ENCODE results near the gene PARS2.

PARS2 gene

DNA sequence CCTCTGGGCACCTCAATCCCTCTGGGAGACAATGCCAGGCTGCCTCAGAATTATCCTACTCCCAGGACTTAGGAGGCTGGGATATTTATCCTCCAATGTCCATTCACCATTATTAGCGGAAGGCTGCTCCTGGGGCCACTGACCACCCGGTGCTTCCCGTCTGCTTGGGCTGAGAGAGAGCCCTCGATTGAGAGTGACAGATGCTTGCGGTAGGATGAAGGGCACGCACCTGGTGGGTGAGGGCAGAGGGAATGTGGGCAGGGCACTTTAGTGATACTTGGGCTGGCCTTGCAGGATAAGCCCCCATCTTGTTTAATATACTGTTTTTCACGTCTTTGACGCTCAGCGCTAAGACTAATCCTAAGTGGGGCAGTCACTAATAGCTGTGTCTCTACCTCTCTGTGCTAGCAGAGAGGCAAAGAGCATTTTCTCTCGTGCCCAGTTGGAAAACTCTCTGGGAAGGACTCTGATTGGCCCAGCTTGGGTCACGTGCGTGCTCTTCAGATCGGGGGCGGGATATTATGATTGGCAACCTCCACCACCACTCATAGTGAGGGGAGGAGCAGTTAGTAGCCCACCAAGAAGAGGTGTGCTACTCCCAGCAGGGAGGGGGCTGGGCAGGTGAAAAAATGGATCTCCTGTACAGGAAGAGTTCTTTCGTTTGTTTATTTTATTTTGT, 10.6 kb upstream of the PARS2 start:
- no peak for DNase-seq (ENCODE audit: low spot score)

DNA sequence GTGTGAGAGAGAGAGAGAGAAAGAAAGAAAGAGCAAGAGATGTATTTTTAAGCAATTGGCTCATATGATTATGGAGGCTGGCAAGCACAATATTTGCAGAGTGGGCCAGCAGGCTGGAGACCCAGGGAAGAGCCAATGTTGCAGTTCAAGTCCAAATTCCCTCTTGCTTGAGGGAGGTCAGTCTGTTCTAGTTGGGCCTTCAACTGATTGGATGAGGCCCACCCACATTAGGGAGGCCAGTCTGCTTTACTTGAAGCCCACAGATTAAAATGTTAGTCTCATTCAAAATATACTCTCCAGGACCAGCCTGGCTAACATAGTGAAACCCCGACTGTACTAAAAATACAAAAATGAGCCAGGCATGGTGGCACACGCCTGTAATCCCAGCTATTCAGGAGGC, 8.6 kb upstream of the PARS2 start:
- no peak for DNase-seq (ENCODE audit: low spot score)

DNA sequence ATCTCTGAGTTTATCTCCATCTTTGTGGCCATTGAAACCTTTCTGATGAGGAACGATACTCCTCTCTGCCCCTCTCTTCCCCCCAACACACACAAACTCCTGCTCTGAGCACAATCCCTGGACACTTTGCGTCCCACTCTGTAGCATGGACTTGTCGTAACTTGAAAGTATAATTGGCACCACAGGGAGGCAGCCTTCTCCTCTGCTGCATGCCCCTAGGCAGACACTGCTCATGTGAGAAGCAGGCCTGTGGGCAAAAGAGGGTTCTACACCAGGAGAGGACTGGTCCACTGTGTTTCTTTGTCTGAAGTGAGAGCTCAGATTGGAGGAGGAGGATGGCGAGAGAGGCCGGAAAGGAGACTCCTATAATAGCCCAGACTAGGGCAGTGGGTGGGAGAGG, 3.8 kb upstream of the PARS2 start:
- no peak for DNase-seq (ENCODE audit: low spot score)

GRCh38 chr1:54767526-54767925, 3.2 kb upstream of the PARS2 start:
- no peak for DNase-seq (ENCODE audit: low spot score)

- no peak for DNase-seq (ENCODE audit: low spot score)
Observed at GRCh38 chr1:54766726-54767125, 2.4 kb upstream of the PARS2 start.

GRCh38 chr1:54764922-54765561, 719 bp upstream of the PARS2 start:
- no peak for DNase-seq (ENCODE audit: low spot score)

- no peak for DNase-seq (ENCODE audit: low spot score)
Observed at GRCh38 chr1:54763816-54764132, 549 bp downstream of the PARS2 start.

GRCh38 chr1:54758678-54759348, 5.5 kb downstream of the PARS2 start:
- no peak for DNase-seq (ENCODE audit: low spot score)

DNA sequence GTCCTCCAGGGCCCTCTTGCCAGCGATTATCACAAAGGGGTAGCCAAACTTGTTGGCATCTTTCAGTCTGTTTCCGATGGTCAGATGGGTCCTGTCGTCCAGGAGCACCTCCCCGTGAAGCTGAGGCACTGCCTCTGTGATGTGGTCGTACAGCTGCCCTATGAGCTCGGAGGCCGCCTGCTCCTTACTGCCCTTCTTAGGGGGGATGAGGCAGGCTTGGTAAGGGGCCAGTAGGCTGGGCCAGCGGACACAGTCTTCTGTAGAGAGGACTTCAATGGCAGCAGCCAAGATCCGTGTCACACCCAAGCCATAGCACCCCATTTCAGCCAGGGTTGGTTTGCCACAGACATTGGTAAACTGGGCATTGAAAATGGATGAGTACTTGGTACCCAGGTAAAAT, 6.5 kb downstream of the PARS2 start:
- no peak for DNase-seq (ENCODE audit: low spot score)

DNA sequence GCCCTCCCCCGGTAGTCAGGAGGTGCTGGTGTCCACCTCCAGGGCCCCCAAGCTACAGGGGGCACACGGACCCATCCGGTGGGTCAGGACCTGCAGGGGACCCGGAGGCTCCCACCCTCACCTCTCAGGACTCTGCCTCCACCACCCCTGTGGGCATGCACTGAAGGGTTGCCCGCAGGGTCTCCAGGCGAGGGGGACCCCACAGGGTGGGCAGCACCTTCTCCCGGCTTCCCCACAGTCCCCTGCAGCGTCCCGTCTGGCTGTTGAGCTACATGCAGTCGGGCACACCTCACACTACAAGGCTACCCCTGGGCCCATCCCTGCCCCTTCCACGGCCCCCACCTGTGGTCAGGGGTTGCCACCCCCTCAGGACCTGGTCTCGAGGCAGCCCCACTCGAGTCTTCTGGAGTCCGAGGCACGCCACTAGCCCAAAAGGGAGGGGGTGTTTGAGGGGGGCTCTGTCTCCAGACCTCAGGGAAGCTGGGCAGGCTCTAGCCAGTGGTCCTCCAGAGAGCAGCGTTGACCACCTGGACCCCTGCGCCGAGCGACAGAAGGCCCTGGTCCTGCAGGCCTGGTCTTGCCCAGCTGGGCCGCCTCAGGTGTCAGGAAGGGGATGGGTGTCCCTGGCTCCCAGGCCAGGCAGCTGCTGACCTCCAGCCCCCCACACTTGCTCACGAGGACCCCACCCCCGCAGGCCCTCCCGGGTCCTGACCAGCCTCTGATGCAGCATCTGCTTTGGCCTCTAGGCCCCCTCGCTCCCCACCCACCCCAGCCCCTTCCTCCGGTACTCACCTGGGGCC, 9.6 kb downstream of the PARS2 start:
- DNase-seq (ENCODE audit: low spot score) = no peak

GRCh38 chr1:54754045-54754444, 10.3 kb downstream of the PARS2 start:
- DNase-seq (ENCODE audit: low spot score) = no peak

- no peak for DNase-seq (ENCODE audit: low spot score)
Observed at GRCh38 chr1:54751426-54751825, 12.9 kb downstream of the PARS2 start.

- no peak for DNase-seq (ENCODE audit: low spot score)
Observed at GRCh38 chr1:54750596-54750995, 13.7 kb downstream of the PARS2 start.

- no peak for DNase-seq (ENCODE audit: low spot score)
Observed at GRCh38 chr1:54748094-54748835, 16.1 kb downstream of the PARS2 start.

DNA sequence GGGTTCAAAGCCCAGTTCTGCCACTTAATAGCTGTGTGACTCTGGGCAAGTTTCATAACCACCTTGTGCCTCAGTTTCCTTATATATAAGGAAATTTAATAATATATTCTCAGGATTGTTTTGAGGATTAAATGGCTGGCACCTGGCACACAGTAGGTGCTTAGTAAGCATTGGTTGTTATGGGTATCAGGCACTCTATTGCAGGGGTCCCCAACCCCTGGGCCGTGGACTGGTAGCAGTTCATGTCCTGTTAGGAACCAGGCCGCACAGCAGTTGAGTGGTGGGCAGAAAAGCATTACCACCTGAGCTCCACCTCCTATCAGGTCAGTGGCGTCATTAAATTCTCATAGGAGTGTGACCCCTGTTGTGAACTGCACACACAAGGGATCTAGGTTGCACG, 18.5 kb downstream of the PARS2 start:
- no peak for DNase-seq (ENCODE audit: low spot score)

DNA sequence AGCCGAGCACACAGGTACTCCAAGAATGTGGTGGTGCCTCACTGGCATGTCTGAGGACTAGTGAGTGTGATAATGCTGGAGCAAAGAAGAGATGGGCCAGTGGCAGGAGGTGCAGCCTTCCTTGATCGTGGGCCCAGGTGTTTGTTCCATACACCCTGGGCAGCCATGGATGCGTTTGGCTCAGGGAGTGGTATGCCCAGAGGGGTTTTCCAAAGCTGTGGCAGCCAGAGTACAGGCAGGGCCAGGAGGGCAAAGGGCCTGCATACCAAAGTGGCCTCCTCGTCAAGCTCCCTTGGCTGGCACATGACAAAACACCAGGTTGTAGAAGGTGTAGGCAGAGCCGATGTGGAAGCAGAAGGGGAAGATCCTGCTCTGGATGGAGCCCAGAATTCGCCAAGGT, 19.0 kb downstream of the PARS2 start:
- no peak for DNase-seq (ENCODE audit: low spot score)

- no peak for DNase-seq (ENCODE audit: low spot score)
Observed at GRCh38 chr1:54744696-54745095, 19.6 kb downstream of the PARS2 start.

DNA sequence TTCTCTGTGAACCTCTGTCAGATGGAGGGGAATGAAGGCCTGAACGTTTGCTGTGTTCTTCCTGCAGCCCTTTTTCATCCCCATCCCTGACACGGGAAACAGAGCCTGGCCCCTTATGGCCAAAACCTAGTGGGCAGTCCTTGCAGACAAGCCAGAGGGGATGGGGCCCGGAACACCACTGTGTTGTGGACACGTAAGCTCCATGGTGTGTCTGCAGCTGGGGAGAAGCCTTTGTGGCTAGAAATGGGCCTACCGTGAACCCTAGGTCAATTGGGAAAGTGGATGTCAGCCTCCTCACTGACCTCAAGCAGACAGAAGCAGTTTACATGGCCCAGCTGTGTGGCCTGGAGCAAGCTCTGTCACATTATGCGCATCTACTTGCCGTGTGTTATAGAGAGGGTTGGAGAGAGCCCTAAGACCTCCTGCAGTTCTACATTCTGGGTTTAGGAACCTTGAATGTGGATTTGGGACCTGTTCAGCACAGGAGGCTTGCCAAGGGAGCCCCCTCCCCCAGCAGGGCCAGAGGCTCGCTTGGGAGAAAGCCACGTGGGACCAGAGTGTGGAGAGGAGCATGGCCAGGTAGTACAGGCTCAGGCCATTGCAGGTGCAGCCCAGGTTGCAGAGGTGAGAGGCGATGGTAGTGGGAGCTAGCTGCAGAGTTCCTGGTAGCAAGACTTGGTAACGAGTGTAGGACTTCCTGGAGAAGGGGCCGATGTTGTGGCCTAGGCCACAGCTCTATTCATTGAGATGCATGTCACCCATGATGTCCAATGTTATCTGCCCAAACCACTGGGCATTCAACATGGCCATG, 20.7 kb downstream of the PARS2 start:
- no peak for DNase-seq (ENCODE audit: low spot score)

GRCh38 chr1:54742282-54742681, 22.0 kb downstream of the PARS2 start:
- DNase-seq (ENCODE audit: low spot score) = no peak

- DNase-seq (ENCODE audit: low spot score) = no peak
Observed at GRCh38 chr1:54741531-54741930, 22.8 kb downstream of the PARS2 start.

DNA sequence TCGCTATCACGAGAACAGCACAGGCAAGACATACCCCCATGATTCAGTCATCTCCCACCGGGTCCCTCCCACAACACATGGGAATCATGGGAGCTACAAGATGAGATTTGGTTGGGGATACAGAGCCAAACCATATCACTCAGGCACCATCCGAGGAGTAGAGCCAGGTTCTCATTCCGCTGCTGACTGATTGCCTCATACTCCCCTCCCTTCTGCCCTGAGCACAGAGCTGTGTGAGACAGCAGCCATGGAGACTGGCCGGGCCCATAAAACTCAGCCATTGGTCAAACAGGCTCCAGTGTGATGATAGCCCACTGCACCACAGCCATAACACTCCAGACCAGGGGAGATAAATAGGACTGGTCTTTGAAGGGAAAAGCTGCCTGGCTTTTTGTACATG, 26.1 kb downstream of the PARS2 start:
- no peak for DNase-seq (ENCODE audit: low spot score)

All from AG20443 (cell line).